Calu3 (cell line): ENCODE data around the gene PRSS27. TPM values are rescaled to one million over a fixed set of nuclear protein-coding genes. Genes with fewer than 3 reads are reported as not detected.
A peak's percentile ranks its signal among the peaks of the same experiment; 100 is the strongest.

ENCODE experiments used
- BruUV-seq: library from RNA; stranded (reverse); fragments of 400-500 nt; replicated peaks from 2 replicates; lab custom pipeline; 2021; lab: Mats Ljungman, UMichigan
- CTCF ChIA-PET: fragments of 300-600 bp; sonication (Branson Sonifier 250); formaldehyde crosslinking; loops from one replicate; lab custom pipeline; 2022; ENCODE audit warnings: antibody characterized with exemption; lab: Charles Lee
- DNase-seq: peaks from one replicate; pipeline ENCODE4 v3.0.0; 2022
- H3K27ac Mint-ChIP-seq: one replicate; pipeline ENCODE4 v1.8.0; 2022; ENCODE audit warnings: mixed read lengths; ENCODE audit not compliant: unreplicated experiment
- H3K27me3 Mint-ChIP-seq: one replicate; pipeline ENCODE4 v1.8.0; 2022; ENCODE audit warnings: mixed read lengths; ENCODE audit not compliant: unreplicated experiment
- H3K36me3 Mint-ChIP-seq: one replicate; pipeline ENCODE4 v1.8.0; 2022; ENCODE audit warnings: mild to moderate bottlenecking, moderate library complexity, mixed read lengths; ENCODE audit not compliant: insufficient read depth, unreplicated experiment
- H3K4me1 Mint-ChIP-seq: one replicate; pipeline ENCODE4 v1.8.0; 2022; ENCODE audit warnings: mild to moderate bottlenecking, low read depth, mixed read lengths; ENCODE audit not compliant: unreplicated experiment
- H3K4me3 Mint-ChIP-seq: one replicate; pipeline ENCODE4 v1.8.0; 2022; ENCODE audit warnings: mild to moderate bottlenecking, low read depth, moderate library complexity, mixed read lengths; ENCODE audit not compliant: unreplicated experiment
- H3K9me3 Mint-ChIP-seq: one replicate; pipeline ENCODE4 v1.8.0; 2022; ENCODE audit warnings: low read depth, mixed read lengths; ENCODE audit not compliant: unreplicated experiment
- CTCF ChIP-seq: fragments of 200-600 bp; IDR thresholded peaks from one replicate; pipeline ENCODE4 v1.8.0; 2022; ENCODE audit warnings: antibody characterized with exemption; ENCODE audit not compliant: unreplicated experiment
- intact Hi-C: fragments of 100-400 bp; cut with micrococcal nuclease; formaldehyde crosslinking; loops from one replicate; pipeline ENCODE4 v1.10.0; 2022; ENCODE audit not compliant: unreplicated experiment
- total RNA-seq: library from RNA; stranded (reverse); gene quantifications from 2 replicates; pipeline ENCODE4 v1.2.3, GENCODE V29; 2022

PRSS27 gene
- total RNA-seq, 1 experiment from 2014 or later, result 2.4 TPM

GRCh38 chr16:2708290-2708639, 11.8 kb downstream of the PRSS27 start:
- CTCF ChIA-PET, result no interaction called here
- Mint-ChIP-seq H3K4me1 (no peaks in the 10 kb centered on the region), H3K4me3 (no peak overlapping the region), H3K27ac (no peak overlapping the region), H3K9me3 (no peaks in the 10 kb centered on the region), H3K36me3 (peaks cover 63% of the 10 kb centered on the region), H3K27me3 (peaks cover 17% of the 10 kb centered on the region)
- TSS peak; percentile 43 for BruUV-seq
- no peak for TF ChIP-seq CTCF
- intact Hi-C loops, result no loop called here
- no peak for DNase-seq

- CTCF ChIA-PET, result no interaction called here
- no peak overlapping the region for H3K27ac Mint-ChIP-seq
Observed at GRCh38 chr16:2707368-2708289, 12.4 kb downstream of the PRSS27 start.

GRCh38 chr16:2706611-2707311, 13.3 kb downstream of the PRSS27 start:
- DNase-seq, result no peak
- Mint-ChIP-seq H3K4me3 (no peak overlapping the region), H3K9me3 (no peaks in the 10 kb centered on the region), H3K27me3 (peaks cover 2% of the 10 kb centered on the region), H3K4me1 (no peaks in the 10 kb centered on the region), H3K27ac (no peak overlapping the region), H3K36me3 (peaks cover 55% of the 10 kb centered on the region)
- BruUV-seq, result no TSS peak
- CTCF ChIA-PET, result no interaction called here
- intact Hi-C loops, result no loop called here
- no peak for TF ChIP-seq CTCF

More at GRCh38 chr16:2707368-2708289, 12.4 kb downstream of the PRSS27 start:
- no peak for TF ChIP-seq CTCF
- Mint-ChIP-seq H3K36me3 (peaks cover 61% of the 10 kb centered on the region), H3K4me1 (no peaks in the 10 kb centered on the region), H3K4me3 (no peak overlapping the region), H3K27me3 (peaks cover 11% of the 10 kb centered on the region), H3K9me3 (no peaks in the 10 kb centered on the region)
- intact Hi-C loops, result no loop called here
- no TSS peak for BruUV-seq
- no peak for DNase-seq

DNA sequence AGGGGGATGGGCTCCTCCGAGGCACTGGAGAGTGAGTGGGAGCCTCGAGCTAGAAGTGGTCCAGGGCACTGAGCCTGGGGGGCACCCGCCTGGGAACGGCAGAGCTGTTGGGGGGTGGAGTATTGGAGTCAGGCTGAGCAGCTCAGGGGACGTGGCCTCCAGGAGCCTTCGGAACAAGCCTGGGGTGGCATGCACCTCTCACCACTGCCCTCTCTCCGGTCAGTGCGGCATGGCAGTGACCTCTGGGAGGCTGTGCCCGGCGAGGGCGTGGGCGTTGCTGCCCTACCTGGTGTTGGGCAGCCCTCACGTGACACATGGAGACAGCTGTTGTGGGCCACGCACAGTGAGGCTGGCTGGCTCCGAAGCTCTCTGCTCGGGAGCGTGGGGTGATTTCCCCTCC, 13.9 kb downstream of the PRSS27 start:
- peaks cover 49% of the 10 kb centered on the region for H3K36me3 Mint-ChIP-seq
- no TSS peak for BruUV-seq
- CTCF ChIA-PET, result no interaction called here

More for the DNA sequence above, 13.9 kb downstream of the PRSS27 start:
- no peak for DNase-seq
- Mint-ChIP-seq H3K27me3 (no peaks in the 10 kb centered on the region), H3K4me1 (no peaks in the 10 kb centered on the region), H3K27ac (no peak overlapping the region), H3K9me3 (no peaks in the 10 kb centered on the region), H3K4me3 (no peak overlapping the region)
- no peak for TF ChIP-seq CTCF
- intact Hi-C loops, result no loop called here
